Measurements from ENCODE around the gene ODC1. TPM values are rescaled to one million over a fixed set of nuclear protein-coding genes. Genes with fewer than 3 reads are reported as not detected.

Gene ODC1
- total RNA-seq, 1 experiment from 2014 or later = 46.6 TPM

GRCh38 chr2:10478298-10478625, 30.1 kb upstream of the ODC1 start:
- Mint-ChIP-seq H3K4me3 (no peak overlapping the region), H3K36me3 (no peaks in the 10 kb centered on the region), H3K27me3 (ENCODE audit: low read depth) (no peaks in the 10 kb centered on the region; the same call in 1 of the 2 replicates), H3K27ac (no peak overlapping the region), H3K9me3 (no peaks in the 10 kb centered on the region), H3K4me1 (peaks cover 16% of the 10 kb centered on the region)
- POLR2A ChIA-PET = no interaction called here
- DNase-seq (ENCODE audit: low spot score) (no peak), ATAC-seq (no peak)
- TF ChIP-seq PRRX2 (CRISPR knock-in tag; IDR thresholded peaks at IDR 0.05) = no peak
- no peak for TF ChIP-seq CREM (CRISPR knock-in tag; IDR thresholded peaks at IDR 0.05)
- TF ChIP-seq, protein P1, sequence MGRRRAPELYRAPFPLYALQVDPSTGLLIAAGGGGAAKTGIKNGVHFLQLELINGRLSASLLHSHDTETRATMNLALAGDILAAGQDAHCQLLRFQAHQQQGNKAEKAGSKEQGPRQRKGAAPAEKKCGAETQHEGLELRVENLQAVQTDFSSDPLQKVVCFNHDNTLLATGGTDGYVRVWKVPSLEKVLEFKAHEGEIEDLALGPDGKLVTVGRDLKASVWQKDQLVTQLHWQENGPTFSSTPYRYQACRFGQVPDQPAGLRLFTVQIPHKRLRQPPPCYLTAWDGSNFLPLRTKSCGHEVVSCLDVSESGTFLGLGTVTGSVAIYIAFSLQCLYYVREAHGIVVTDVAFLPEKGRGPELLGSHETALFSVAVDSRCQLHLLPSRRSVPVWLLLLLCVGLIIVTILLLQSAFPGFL (CRISPR knock-in tag; IDR thresholded peaks at IDR 0.05; ENCODE audit: borderline replicate concordance) = no peak
- CTCF ChIA-PET = no interaction called here

GRCh38 chr2:10477443-10478297, 29.5 kb upstream of the ODC1 start:
- TF ChIP-seq, protein P2, sequence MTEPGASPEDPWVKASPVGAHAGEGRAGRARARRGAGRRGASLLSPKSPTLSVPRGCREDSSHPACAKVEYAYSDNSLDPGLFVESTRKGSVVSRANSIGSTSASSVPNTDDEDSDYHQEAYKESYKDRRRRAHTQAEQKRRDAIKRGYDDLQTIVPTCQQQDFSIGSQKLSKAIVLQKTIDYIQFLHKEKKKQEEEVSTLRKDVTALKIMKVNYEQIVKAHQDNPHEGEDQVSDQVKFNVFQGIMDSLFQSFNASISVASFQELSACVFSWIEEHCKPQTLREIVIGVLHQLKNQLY (CRISPR knock-in tag; IDR thresholded peaks at IDR 0.05) = no peak
- peak; percentile 80 for TF ChIP-seq ZNF423 (CRISPR knock-in tag; IDR thresholded peaks at IDR 0.05)
- Mint-ChIP-seq H3K4me3 (no peak overlapping the region), H3K4me1 (peaks cover 16% of the 10 kb centered on the region), H3K9me3 (no peaks in the 10 kb centered on the region), H3K27me3 (ENCODE audit: low read depth) (no peaks in the 10 kb centered on the region; the same call in 1 of the 2 replicates), H3K27ac (no peak overlapping the region), H3K36me3 (no peaks in the 10 kb centered on the region)
- no peak for DNase-seq (ENCODE audit: low spot score)
- ATAC-seq = peak; percentile 48
- ChIA-PET CTCF (no interaction called here), POLR2A (no interaction called here)

GRCh38 chr2:10476723-10477442, 28.8 kb upstream of the ODC1 start:
- Mint-ChIP-seq H3K27ac (no peak overlapping the region), H3K9me3 (no peaks in the 10 kb centered on the region), H3K4me3 (no peak overlapping the region), H3K36me3 (no peaks in the 10 kb centered on the region), H3K4me1 (peaks cover 16% of the 10 kb centered on the region), H3K27me3 (ENCODE audit: low read depth) (no peaks in the 10 kb centered on the region; the same call in 1 of the 2 replicates)
- TF ChIP-seq HMGXB4 (CRISPR knock-in tag; IDR thresholded peaks at IDR 0.05) (no peak), NR3C1 (CRISPR knock-in tag; conservative IDR thresholded peaks at IDR 0.05; ENCODE audit: low read depth) (no peak), ZNF232 (CRISPR knock-in tag; IDR thresholded peaks at IDR 0.05) (no peak), MXD4 (CRISPR knock-in tag; IDR thresholded peaks at IDR 0.05; ENCODE audit: borderline replicate concordance) (no peak), GTF2I (CRISPR knock-in tag; conservative IDR thresholded peaks at IDR 0.05) (no peak), ZNF219 (CRISPR knock-in tag; IDR thresholded peaks at IDR 0.05; ENCODE audit: borderline replicate concordance) (no peak), ATF2 (CRISPR knock-in tag; IDR thresholded peaks at IDR 0.05; ENCODE audit: borderline replicate concordance, low read depth) (no peak), SP1 (CRISPR knock-in tag; conservative IDR thresholded peaks at IDR 0.05) (no peak), TEAD1 (CRISPR knock-in tag; IDR thresholded peaks at IDR 0.05) (no peak)
- TF ChIP-seq, protein P3, sequence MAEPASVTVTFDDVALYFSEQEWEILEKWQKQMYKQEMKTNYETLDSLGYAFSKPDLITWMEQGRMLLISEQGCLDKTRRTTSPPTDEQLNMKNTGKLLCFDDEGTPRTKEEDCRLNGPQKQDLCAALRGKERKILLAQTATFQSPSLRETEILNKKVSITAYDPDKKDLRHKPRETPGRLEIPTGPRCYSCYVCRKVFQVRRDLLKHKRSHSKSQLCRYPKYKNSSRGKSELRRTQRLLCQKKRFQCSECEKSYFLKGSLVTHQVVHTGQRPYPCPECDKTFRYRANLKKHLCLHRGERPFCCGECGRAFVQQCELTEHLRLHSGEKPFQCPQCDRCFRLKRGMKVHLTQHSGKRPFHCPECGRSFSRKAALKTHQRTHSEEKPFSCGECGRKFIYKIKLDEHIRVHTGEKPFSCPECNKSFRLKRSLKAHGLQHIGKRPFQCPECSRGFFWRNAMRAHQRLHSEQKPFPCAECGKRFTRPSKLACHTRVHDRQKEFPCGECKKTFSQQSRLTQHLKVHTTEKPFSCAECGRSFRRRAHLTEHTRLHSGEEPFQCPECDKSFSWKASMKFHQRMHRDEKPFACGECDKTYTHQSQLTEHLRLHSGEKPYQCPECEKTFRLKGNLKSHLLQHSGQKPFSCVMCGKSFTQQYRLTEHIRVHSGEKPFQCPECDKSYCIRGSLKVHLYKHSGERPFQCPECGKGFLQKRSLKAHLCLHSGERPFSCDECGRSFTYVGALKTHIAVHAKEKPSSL (CRISPR knock-in tag; conservative IDR thresholded peaks at IDR 0.05) = no peak
- TF ChIP-seq, protein P4, sequence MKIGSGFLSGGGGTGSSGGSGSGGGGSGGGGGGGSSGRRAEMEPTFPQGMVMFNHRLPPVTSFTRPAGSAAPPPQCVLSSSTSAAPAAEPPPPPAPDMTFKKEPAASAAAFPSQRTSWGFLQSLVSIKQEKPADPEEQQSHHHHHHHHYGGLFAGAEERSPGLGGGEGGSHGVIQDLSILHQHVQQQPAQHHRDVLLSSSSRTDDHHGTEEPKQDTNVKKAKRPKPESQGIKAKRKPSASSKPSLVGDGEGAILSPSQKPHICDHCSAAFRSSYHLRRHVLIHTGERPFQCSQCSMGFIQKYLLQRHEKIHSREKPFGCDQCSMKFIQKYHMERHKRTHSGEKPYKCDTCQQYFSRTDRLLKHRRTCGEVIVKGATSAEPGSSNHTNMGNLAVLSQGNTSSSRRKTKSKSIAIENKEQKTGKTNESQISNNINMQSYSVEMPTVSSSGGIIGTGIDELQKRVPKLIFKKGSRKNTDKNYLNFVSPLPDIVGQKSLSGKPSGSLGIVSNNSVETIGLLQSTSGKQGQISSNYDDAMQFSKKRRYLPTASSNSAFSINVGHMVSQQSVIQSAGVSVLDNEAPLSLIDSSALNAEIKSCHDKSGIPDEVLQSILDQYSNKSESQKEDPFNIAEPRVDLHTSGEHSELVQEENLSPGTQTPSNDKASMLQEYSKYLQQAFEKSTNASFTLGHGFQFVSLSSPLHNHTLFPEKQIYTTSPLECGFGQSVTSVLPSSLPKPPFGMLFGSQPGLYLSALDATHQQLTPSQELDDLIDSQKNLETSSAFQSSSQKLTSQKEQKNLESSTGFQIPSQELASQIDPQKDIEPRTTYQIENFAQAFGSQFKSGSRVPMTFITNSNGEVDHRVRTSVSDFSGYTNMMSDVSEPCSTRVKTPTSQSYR (CRISPR knock-in tag; IDR thresholded peaks at IDR 0.05) = no peak
- ChIA-PET POLR2A (no interaction called here), CTCF (no interaction called here)
- DNase-seq (ENCODE audit: low spot score) = no peak
- ATAC-seq = no peak
